Activated T-helper 1 cell treated with anti-CD3 and anti-CD28 coated beads, Interleukin-12 subunit alpha, Interleukin-12 subunit beta, Interleukin-2, Interleukin-4 antibody, amounts not matched to agents 30 ng/mL and 10 ng/mL and 1 ng/mL, durations not matched to agents 14 hours and 24 hours and 36 hours (primary cell): ENCODE results near the gene FBXO46. TPM values are rescaled to one million over a fixed set of nuclear protein-coding genes. Genes with fewer than 3 reads are reported as not detected.

Experiments used
- DNase-seq: peaks from one replicate; pipeline ENCODE4 v3.0.0; 2021; ENCODE audit warnings: low spot score
- H3K27ac Mint-ChIP-seq: one replicate; pipeline ENCODE4 v1.8.0; 2021; ENCODE audit warnings: mild to moderate bottlenecking, mixed read lengths
- H3K27me3 Mint-ChIP-seq: one replicate; pipeline ENCODE4 v1.8.0; 2022; ENCODE audit warnings: mild to moderate bottlenecking, moderate library complexity, mixed read lengths; ENCODE audit not compliant: insufficient read depth
- H3K36me3 Mint-ChIP-seq: one replicate; pipeline ENCODE4 v1.8.0; 2021; ENCODE audit warnings: low read depth, mixed read lengths
- H3K4me1 Mint-ChIP-seq: one replicate; pipeline ENCODE4 v1.8.0; 2021; ENCODE audit warnings: low read depth, mixed read lengths
- H3K4me3 Mint-ChIP-seq: one replicate; pipeline ENCODE4 v1.8.0; 2021; ENCODE audit warnings: mild to moderate bottlenecking, moderate library complexity, mixed read lengths
- H3K9me3 Mint-ChIP-seq: one replicate; pipeline ENCODE4 v1.8.0; 2021; ENCODE audit warnings: mixed read lengths
- intact Hi-C: fragments of 100-400 bp; cut with micrococcal nuclease; formaldehyde crosslinking; loops from one replicate; pipeline ENCODE4 v1.15.1; 2024
- total RNA-seq: library from RNA; stranded (reverse); gene quantifications from 2 replicates; pipeline ENCODE4 v1.2.3, GENCODE V29; 2022

The FBXO46 gene
- total RNA-seq, 1 donor from 2014 or later, result 35.1 TPM

- Mint-ChIP-seq H3K9me3 (no peaks in the 10 kb centered on the region), H3K4me1 (peaks cover 9% of the 10 kb centered on the region), H3K4me3 (peak overlapping the region; percentile 88), H3K27me3 (peaks cover 20% of the 10 kb centered on the region), H3K27ac (no peak overlapping the region), H3K36me3 (peaks cover 3% of the 10 kb centered on the region)
- intact Hi-C loops, result loop anchor here (1.0 kb wide), 6 partner anchors 9 to 113 kb away; partner anchors contain the start of gene SYMPK
- peak; percentile 85 for DNase-seq
These were observed 39.8 kb upstream of the FBXO46 start for GRCh38 chr19:45770192-45771101.

- Mint-ChIP-seq H3K4me1 (peaks cover 9% of the 10 kb centered on the region), H3K36me3 (peaks cover 3% of the 10 kb centered on the region), H3K4me3 (peak overlapping the region; percentile 88), H3K27ac (peak overlapping the region; percentile 86), H3K9me3 (no peaks in the 10 kb centered on the region), H3K27me3 (peaks cover 24% of the 10 kb centered on the region)
- peak; percentile 45 for DNase-seq
- intact Hi-C loops, result loop anchor here (1.0 kb wide), 11 partner anchors 9 to 186 kb away; partner anchors contain the start of genes MYPOP, OPA3, QPCTL and SYMPK
These were observed 39.1 kb upstream of the FBXO46 start for GRCh38 chr19:45769821-45770191.

GRCh38 chr19:45768984-45769782, 38.5 kb upstream of the FBXO46 start, which contains the start of gene SIX5:
TSS of gene SIX5 (minus strand) at chr19:45769252. CDS start at chr19:45768844, 408 bp downstream.
- Mint-ChIP-seq H3K4me1 (peaks cover 9% of the 10 kb centered on the region), H3K9me3 (no peaks in the 10 kb centered on the region), H3K27ac (peak within 1 kb of the TSS; percentile 86), H3K4me3 (peak within 1 kb of the TSS; percentile 88), H3K36me3 (peaks cover 3% of the 10 kb centered on the region), H3K27me3 (peaks cover 28% of the 10 kb centered on the region)
- DNase-seq, result peak; percentile 94
- intact Hi-C loops, result loop anchor here (1.0 kb wide), 5 partner anchors 38 to 185 kb away; partner anchors contain the start of genes MYPOP, OPA3 and QPCTL

GRCh38 chr19:45768655-45768983, 37.9 kb upstream of the FBXO46 start:
- peak overlapping the region; percentile 88 for H3K4me3 Mint-ChIP-seq
- peak overlapping the region; percentile 86 for H3K27ac Mint-ChIP-seq
- peaks cover 3% of the 10 kb centered on the region for H3K36me3 Mint-ChIP-seq
- peaks cover 28% of the 10 kb centered on the region for H3K27me3 Mint-ChIP-seq
- DNase-seq, result peak; percentile 28
- intact Hi-C loops, result no loop called here
- H3K9me3 Mint-ChIP-seq, result no peaks in the 10 kb centered on the region
- H3K4me1 Mint-ChIP-seq, result peaks cover 9% of the 10 kb centered on the region

- Mint-ChIP-seq H3K9me3 (no peaks in the 10 kb centered on the region), H3K4me3 (peak overlapping the region; percentile 77), H3K4me1 (peaks cover 9% of the 10 kb centered on the region), H3K27me3 (peaks cover 28% of the 10 kb centered on the region), H3K27ac (no peak overlapping the region), H3K36me3 (peaks cover 3% of the 10 kb centered on the region)
- intact Hi-C loops, result no loop called here
- no peak for DNase-seq
These were observed 37.4 kb upstream of the FBXO46 start for GRCh38 chr19:45767881-45768654.

- Mint-ChIP-seq H3K36me3 (peaks cover 3% of the 10 kb centered on the region), H3K27ac (no peak overlapping the region), H3K27me3 (peaks cover 28% of the 10 kb centered on the region), H3K4me3 (peak overlapping the region; percentile 11), H3K4me1 (peaks cover 9% of the 10 kb centered on the region), H3K9me3 (no peaks in the 10 kb centered on the region)
- intact Hi-C loops, result no loop called here
- DNase-seq, result no peak
These were observed 36.7 kb upstream of the FBXO46 start for GRCh38 chr19:45767410-45767880.

GRCh38 chr19:45766869-45767346, 36.2 kb upstream of the FBXO46 start:
- Mint-ChIP-seq H3K27me3 (peaks cover 26% of the 10 kb centered on the region), H3K4me3 (peak overlapping the region; percentile 11), H3K27ac (no peak overlapping the region), H3K4me1 (peaks cover 9% of the 10 kb centered on the region), H3K9me3 (no peaks in the 10 kb centered on the region), H3K36me3 (peaks cover 3% of the 10 kb centered on the region)
- DNase-seq, result no peak
- intact Hi-C loops, result no loop called here

GRCh38 chr19:45766296-45766868, 35.7 kb upstream of the FBXO46 start:
- Mint-ChIP-seq H3K27me3 (peaks cover 25% of the 10 kb centered on the region), H3K4me1 (peaks cover 9% of the 10 kb centered on the region), H3K27ac (no peak overlapping the region), H3K9me3 (no peaks in the 10 kb centered on the region), H3K4me3 (no peak overlapping the region), H3K36me3 (peaks cover 3% of the 10 kb centered on the region)
- intact Hi-C loops, result no loop called here
- no peak for DNase-seq

GRCh38 chr19:45765702-45766295, 35.1 kb upstream of the FBXO46 start:
- Mint-ChIP-seq H3K36me3 (no peaks in the 10 kb centered on the region), H3K27ac (no peak overlapping the region), H3K27me3 (peaks cover 21% of the 10 kb centered on the region), H3K4me3 (no peak overlapping the region), H3K9me3 (no peaks in the 10 kb centered on the region), H3K4me1 (peaks cover 9% of the 10 kb centered on the region)
- no peak for DNase-seq
- intact Hi-C loops, result no loop called here

GRCh38 chr19:45764945-45765701, 34.4 kb upstream of the FBXO46 start:
- Mint-ChIP-seq H3K36me3 (no peaks in the 10 kb centered on the region), H3K4me3 (no peak overlapping the region), H3K9me3 (no peaks in the 10 kb centered on the region), H3K27me3 (peaks cover 24% of the 10 kb centered on the region), H3K27ac (no peak overlapping the region), H3K4me1 (peaks cover 9% of the 10 kb centered on the region)
- intact Hi-C loops, result no loop called here
- DNase-seq, result no peak

GRCh38 chr19:45764475-45764874, 33.8 kb upstream of the FBXO46 start:
- Mint-ChIP-seq H3K9me3 (no peaks in the 10 kb centered on the region), H3K4me1 (peaks cover 6% of the 10 kb centered on the region), H3K36me3 (no peaks in the 10 kb centered on the region), H3K4me3 (no peak overlapping the region), H3K27me3 (peaks cover 26% of the 10 kb centered on the region), H3K27ac (no peak overlapping the region)
- DNase-seq, result no peak
- intact Hi-C loops, result no loop called here
